Gastrocnemius medialis (tissue), 4 donors: Measurements from ENCODE around the gene FAM167B.

ENCODE experiments used
- CTCF ChIP-seq, 5 experiments: fragments of 450-650 bp in 3 of 5; fragments of 200-600 bp in 2 of 5; sonication (generic) in 2 of 5; IDR thresholded peaks in 4 of 5; conservative IDR thresholded peaks in 1 of 5; 1 replicate in 4 of 5; 2 replicates in 1 of 5; pipeline ENCODE4 v1.5.1; 2016 to 2019; ENCODE audit warnings: antibody characterized with exemption in 5 of 5, mild to moderate bottlenecking in 3 of 5, moderate library complexity in 3 of 5
- POLR2A ChIP-seq, 2 donors: fragments of 450-650 bp; IDR thresholded peaks; one replicate each; pipeline ENCODE4 v1.6.1; 2017; ENCODE audit warnings: antibody characterized with exemption in 2 of 2, mild to moderate bottlenecking in 2 of 2, moderate library complexity in 2 of 2

GRCh38 chr1:32216566-32216965 lies 30.5 kb upstream of the FAM167B start:
- TF ChIP-seq CTCF (IDR thresholded peaks at IDR 0.05 in 4 of 5, conservative IDR thresholded peaks at IDR 0.05 in 1 of 5) (no peak), POLR2A (IDR thresholded peaks at IDR 0.05) (no peak)
